ENCODE data around the gene ADGRL3. TPM values are rescaled to one million over a fixed set of nuclear protein-coding genes. Genes with fewer than 3 reads are reported as not detected.

The ADGRL3 gene
- total RNA-seq, 1 donor from 2014 or later, result 44.8 TPM

DNA sequence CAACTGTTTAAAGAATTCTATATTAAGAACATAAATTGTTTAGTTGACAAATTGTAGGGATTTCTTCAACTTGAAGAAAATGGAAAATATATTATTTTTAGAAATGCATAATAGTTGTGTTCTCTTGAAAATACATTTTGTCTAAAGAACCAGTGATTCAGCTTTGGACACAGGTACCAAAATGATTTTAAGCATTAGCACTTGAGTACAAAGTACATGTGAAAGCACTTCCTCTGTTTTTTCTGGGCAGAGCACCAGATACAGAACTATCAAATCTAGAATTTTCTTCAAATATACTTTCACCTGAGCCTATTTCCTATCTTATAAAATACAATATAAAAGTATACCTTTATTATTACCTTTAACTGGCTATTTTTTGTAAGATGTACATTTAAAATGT is 539.8 kb downstream of the ADGRL3 start:
- no peaks in the 10 kb centered on the region for H3K27me3 Mint-ChIP-seq (ENCODE audit: unreplicated experiment)
- no peak for DNase-seq (ENCODE audit: low spot score)
- no peak overlapping the region for H3K4me3 Mint-ChIP-seq (ENCODE audit: unreplicated experiment)
- H3K9me3 Mint-ChIP-seq (ENCODE audit: unreplicated experiment), result no peaks in the 10 kb centered on the region
- TF ChIP-seq, protein P1, sequence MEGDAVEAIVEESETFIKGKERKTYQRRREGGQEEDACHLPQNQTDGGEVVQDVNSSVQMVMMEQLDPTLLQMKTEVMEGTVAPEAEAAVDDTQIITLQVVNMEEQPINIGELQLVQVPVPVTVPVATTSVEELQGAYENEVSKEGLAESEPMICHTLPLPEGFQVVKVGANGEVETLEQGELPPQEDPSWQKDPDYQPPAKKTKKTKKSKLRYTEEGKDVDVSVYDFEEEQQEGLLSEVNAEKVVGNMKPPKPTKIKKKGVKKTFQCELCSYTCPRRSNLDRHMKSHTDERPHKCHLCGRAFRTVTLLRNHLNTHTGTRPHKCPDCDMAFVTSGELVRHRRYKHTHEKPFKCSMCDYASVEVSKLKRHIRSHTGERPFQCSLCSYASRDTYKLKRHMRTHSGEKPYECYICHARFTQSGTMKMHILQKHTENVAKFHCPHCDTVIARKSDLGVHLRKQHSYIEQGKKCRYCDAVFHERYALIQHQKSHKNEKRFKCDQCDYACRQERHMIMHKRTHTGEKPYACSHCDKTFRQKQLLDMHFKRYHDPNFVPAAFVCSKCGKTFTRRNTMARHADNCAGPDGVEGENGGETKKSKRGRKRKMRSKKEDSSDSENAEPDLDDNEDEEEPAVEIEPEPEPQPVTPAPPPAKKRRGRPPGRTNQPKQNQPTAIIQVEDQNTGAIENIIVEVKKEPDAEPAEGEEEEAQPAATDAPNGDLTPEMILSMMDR (IDR thresholded peaks at IDR 0.05; ENCODE audit: unreplicated experiment), result no peak
- H3K36me3 Mint-ChIP-seq (ENCODE audit: low read depth, unreplicated experiment), result peaks cover 10% of the 10 kb centered on the region
- no peak overlapping the region for H3K27ac Mint-ChIP-seq (ENCODE audit: unreplicated experiment)
- H3K4me1 Mint-ChIP-seq (ENCODE audit: unreplicated experiment), result no peaks in the 10 kb centered on the region

GRCh38 chr4:61740886-61741285 is 540.8 kb downstream of the ADGRL3 start:
- Mint-ChIP-seq H3K36me3 (ENCODE audit: low read depth, unreplicated experiment) (peaks cover 13% of the 10 kb centered on the region), H3K9me3 (ENCODE audit: unreplicated experiment) (no peaks in the 10 kb centered on the region), H3K4me3 (ENCODE audit: unreplicated experiment) (no peak overlapping the region), H3K4me1 (ENCODE audit: unreplicated experiment) (no peaks in the 10 kb centered on the region), H3K27me3 (ENCODE audit: unreplicated experiment) (no peaks in the 10 kb centered on the region), H3K27ac (ENCODE audit: unreplicated experiment) (no peak overlapping the region)
- DNase-seq (ENCODE audit: low spot score), result no peak
- TF ChIP-seq, protein P1 (IDR thresholded peaks at IDR 0.05; ENCODE audit: unreplicated experiment), result no peak

- peaks cover 17% of the 10 kb centered on the region for H3K36me3 Mint-ChIP-seq (ENCODE audit: low read depth, unreplicated experiment)
- no peaks in the 10 kb centered on the region for H3K4me1 Mint-ChIP-seq (ENCODE audit: unreplicated experiment)
- no peak overlapping the region for H3K27ac Mint-ChIP-seq (ENCODE audit: unreplicated experiment)
Measured at GRCh38 chr4:61741327-61742096, 541.4 kb downstream of the ADGRL3 start.

GRCh38 chr4:61750810-61751209 is 550.7 kb downstream of the ADGRL3 start:
- Mint-ChIP-seq H3K36me3 (ENCODE audit: low read depth, unreplicated experiment) (peaks cover 4% of the 10 kb centered on the region), H3K4me3 (ENCODE audit: unreplicated experiment) (no peak overlapping the region), H3K9me3 (ENCODE audit: unreplicated experiment) (no peaks in the 10 kb centered on the region), H3K27ac (ENCODE audit: unreplicated experiment) (no peak overlapping the region), H3K4me1 (ENCODE audit: unreplicated experiment) (no peaks in the 10 kb centered on the region), H3K27me3 (ENCODE audit: unreplicated experiment) (no peaks in the 10 kb centered on the region)
- TF ChIP-seq, protein P1 (IDR thresholded peaks at IDR 0.05; ENCODE audit: unreplicated experiment), result no peak
- DNase-seq (ENCODE audit: low spot score), result no peak

More at GRCh38 chr4:61741327-61742096, 541.4 kb downstream of the ADGRL3 start:
- TF ChIP-seq, protein P1 (IDR thresholded peaks at IDR 0.05; ENCODE audit: unreplicated experiment), result no peak
- H3K9me3 Mint-ChIP-seq (ENCODE audit: unreplicated experiment), result no peaks in the 10 kb centered on the region
- H3K27me3 Mint-ChIP-seq (ENCODE audit: unreplicated experiment), result no peaks in the 10 kb centered on the region
- DNase-seq (ENCODE audit: low spot score), result peak; percentile 5
- H3K4me3 Mint-ChIP-seq (ENCODE audit: unreplicated experiment), result no peak overlapping the region

DNA sequence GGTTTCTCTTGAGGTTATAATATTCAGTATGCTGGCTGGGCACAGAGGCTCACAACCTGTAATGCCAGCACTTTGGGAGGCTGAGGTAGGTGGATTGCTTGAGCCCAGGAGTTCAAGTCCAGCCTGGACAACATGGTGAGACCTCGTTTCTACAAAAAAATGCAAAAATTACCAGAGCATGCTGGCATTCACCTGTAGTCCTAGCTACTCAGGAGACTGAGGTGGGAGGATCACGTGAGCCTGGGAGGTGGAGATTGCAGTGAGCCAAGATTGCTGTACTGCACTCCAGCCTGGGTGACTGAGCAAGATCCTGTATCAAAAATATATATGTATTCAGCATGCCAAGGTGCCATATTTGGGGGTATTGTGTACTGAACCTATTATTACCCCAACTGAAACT is 552.5 kb downstream of the ADGRL3 start:
- H3K27me3 Mint-ChIP-seq (ENCODE audit: unreplicated experiment), result no peaks in the 10 kb centered on the region
- H3K4me1 Mint-ChIP-seq (ENCODE audit: unreplicated experiment), result peaks cover 1% of the 10 kb centered on the region
- TF ChIP-seq, protein P1 (IDR thresholded peaks at IDR 0.05; ENCODE audit: unreplicated experiment), result no peak
- no peak overlapping the region for H3K27ac Mint-ChIP-seq (ENCODE audit: unreplicated experiment)
- peaks cover under 1% of the 10 kb centered on the region for H3K36me3 Mint-ChIP-seq (ENCODE audit: low read depth, unreplicated experiment)
- H3K9me3 Mint-ChIP-seq (ENCODE audit: unreplicated experiment), result no peaks in the 10 kb centered on the region
- H3K4me3 Mint-ChIP-seq (ENCODE audit: unreplicated experiment), result no peak overlapping the region
- no peak for DNase-seq (ENCODE audit: low spot score)

All from endothelial cell (in vitro differentiated cells).